Effector CD8-positive, alpha-beta T cell (primary cell): ENCODE data around the gene DGKI.

ENCODE experiments used
- DNase-seq: peaks from one replicate; lab custom pipeline; 2025; lab: John Stamatoyannopoulos, UW

DGKI gene

DNA sequence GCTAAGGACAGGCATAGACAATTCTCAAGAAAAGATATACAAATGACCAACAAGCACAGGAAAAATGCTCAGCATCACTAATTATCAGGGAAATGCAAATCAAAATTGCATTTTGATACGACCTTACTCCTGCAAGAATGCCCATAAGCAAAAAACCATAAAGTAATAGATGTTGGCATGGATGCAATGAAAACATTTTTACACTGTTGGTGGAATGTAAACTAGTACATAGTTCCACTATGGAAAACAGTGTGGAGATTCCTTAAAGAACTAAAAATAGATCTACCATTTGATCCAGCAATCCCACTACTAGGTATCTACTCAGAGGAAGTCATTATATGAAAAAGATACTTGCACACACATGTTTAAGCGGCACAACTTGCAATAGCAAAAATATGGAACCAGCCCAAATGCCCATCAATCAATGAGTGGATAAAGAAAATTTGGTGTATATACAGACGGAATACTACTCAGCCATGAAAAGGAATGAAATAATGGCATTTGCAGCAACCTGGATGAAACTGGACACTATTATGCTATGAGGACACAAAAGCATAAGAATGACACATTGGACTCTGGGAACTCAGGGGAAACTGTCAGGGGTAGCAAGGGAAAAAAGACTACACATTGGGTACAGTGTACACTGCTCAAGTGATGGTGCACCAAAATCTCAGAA lies 59.3 kb downstream of the DGKI start:
- DNase-seq = no peak

DNA sequence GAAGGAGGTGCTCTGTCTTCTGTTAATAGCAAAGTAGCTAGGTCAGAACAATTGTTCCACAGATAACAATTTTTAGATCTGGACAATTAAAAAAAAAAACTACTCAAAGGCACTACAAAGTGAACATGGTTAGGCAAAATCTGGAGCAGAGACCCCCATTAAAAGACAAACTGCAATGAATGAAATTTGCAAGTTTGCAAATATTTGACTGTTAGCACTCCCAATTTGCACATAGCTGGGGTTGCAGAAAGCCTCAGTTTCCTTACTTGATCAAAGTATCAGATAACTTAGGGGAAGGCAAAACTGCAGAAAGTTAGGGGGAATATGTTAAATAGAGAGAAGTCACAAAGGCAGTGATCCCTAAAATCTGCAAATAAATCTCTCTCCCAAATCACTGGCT lies 68.3 kb downstream of the DGKI start:
- no peak for DNase-seq

DNA sequence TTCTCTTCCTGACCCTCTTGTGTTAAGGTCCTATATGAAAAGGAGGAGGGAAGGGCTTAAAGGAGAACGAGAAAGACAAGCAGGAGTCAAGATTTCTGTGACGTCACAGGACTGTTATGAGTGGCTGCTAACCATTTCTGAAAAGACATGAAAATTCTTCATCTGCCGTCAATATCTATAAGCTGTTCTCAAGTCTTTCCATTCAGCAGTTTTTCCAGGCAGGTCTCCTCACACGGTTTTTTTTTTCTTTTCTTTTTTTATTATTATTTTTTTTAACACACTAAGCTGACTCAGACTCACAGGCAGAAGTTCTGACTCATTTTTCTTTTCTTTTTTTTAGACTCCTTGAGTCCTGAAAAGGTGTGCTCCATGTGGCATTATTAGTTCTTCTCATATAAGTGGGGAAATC lies 72.0 kb downstream of the DGKI start:
- no peak for DNase-seq

DNA sequence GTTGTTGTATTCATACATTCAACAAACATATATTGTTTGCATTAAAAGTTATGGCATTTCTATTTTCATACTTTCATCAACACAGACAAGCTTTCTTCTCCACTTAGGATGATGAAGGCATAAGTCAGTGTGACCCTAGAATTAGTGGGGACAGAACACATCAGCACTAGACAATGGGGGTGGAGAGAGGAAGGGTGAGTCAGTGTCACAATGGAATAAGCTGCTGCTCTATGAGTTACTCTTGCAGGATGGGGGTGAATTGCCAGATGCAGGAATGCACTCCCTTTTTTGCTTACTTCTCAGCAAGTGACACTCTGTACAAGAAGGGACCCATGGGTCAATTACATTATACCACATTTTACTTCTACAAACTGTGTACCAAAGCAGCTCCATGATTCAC lies 74.0 kb downstream of the DGKI start:
- no peak for DNase-seq

DNA sequence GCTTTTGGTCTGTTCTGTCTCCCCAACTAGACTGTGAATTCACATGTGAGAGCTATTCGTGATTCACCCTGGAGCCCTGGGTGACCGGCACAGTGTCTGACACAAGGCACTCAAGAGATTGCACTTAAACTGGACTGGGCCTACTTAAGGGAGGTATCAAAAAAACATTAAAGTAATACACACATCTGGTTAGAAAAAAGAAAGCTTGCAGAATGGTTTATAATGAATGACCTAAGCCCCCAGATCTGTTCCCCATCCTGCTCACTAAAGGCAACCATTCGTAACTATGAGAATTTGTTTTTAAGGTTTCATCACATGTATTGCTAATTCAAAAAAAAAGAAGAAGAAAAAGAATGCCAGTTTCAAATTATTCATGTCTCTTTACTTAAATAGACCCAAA lies 74.5 kb downstream of the DGKI start:
- DNase-seq = no peak

DNA sequence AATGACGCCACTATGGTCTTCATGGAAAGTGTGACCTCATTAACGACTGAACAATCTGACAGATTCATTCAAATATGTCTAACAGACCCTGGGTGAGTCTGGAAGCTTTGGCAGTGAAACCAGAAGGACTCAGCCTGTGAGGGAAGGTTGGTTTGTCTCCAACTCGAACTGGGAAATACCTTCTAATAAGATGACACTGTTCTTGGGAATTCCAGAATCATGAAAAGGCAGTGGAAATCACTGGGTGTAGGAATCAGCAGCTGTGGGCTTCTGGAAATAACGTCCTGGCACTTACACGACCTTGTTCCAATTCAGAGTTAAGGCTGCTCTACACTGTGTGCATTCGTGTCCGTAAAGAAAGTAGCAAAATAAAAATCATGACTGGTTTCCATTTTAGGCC lies 75.1 kb downstream of the DGKI start:
- DNase-seq = no peak

DNA sequence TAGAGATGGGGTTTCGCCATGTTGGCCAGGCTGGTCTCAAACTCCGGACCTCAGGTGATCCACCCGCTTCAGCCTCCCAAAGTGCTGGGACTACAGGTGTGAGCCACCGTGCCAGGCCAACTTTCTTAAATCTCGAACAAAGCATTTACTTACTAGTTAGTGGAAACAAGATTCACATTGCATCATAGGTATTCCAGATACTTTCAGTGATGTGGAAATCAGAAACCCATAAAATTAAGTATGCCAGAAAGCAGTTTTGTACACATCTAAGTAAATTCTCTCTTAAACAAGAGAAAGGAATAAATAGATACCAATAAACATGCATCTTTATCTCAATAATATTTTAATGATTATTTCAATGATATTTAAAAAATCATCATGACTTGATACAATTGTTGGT lies 75.5 kb downstream of the DGKI start:
- DNase-seq = no peak

DNA sequence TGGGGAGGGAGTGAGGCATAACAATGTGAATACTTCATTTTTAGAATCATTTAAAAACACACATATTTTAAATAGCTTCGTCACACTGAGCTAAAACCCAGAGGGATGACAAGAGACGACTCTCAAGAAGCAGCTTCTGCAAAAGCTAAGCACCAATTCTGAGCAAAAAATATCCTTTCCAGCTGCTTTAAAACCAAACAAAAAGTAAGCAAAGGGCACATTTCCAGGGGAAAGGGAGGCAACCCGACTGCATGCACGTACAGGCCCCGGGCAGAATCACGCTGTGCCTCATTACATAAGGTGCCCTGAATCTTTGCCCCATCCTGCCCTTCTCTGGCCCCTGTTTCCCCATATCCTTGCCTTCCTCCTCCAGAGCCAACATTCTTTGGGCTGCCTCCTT lies 78.4 kb downstream of the DGKI start:
- no peak for DNase-seq

DNA sequence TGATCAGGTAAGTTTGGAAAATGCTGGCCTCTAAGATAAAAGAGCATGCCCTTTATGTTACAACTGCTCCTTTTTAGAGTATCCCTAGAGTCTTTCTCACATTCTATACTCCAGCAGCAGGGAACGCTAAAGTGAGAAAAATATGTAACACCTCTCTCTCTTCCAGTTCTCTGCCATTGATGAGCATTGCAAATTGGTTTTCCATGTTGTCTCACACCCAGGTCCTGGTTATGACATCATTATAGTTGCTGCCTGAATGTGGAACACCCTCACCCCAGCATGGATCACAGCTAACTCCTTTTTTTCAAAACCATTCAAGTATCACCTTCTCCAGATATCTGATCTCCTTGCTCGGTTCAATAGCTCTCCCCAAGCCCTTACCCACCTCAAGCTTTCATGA lies 84.4 kb downstream of the DGKI start:
- no peak for DNase-seq

DNA sequence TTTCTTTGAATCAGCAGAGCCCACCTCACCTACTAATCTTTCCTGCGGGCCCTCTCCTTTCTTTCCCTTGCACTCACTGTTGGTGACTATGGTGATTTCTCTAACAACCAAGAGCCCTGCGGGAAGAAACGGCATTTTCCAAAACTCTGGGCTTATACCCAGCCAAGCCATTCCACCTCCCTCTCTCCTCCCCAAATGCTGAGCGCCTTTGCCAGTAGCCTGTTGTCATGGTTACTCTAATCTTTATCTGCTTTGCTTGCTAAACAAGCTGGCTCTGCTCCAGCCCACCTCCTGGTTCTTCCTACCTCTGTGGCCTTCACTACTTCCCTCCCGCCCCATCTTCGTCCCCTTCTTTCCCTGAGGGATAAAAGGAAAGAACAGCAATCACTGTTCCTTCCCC lies 86.7 kb downstream of the DGKI start:
- no peak for DNase-seq

DNA sequence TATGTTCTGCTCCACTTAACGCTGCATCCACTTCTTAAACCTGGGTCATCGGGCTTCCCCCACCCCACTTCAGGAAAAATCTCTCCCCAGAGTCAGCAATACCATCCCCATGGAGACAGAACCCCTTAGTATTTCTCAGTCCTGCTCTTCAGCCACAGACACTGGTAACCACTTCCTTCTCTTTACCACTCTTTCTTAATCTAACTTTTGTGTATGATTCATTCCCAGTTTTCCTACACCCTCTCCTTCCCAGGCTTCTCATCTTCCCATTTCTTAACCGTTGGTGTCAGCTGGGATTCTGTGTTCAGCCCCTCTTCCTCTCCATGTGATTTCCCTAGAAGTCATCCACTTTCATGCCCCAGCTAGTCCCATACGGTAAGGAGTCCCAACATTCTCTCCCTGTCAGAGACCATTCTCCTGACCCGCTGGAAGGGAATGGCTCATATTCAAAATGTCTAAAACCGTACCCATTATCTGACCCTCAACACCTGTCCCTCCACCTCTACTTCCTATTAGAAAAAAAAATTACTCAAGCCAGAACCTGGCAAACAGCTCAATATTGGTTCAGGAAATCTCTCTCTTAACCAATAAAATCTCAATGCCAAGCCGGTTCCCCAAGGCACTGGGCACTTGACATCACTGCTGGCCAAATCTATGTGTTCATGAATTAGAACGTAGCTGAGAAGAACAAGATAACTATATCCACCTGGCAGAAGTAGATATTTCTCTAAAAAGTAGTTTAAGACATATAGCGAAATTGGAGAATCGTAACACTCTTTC lies 89.4 kb downstream of the DGKI start:
- no peak for DNase-seq

DNA sequence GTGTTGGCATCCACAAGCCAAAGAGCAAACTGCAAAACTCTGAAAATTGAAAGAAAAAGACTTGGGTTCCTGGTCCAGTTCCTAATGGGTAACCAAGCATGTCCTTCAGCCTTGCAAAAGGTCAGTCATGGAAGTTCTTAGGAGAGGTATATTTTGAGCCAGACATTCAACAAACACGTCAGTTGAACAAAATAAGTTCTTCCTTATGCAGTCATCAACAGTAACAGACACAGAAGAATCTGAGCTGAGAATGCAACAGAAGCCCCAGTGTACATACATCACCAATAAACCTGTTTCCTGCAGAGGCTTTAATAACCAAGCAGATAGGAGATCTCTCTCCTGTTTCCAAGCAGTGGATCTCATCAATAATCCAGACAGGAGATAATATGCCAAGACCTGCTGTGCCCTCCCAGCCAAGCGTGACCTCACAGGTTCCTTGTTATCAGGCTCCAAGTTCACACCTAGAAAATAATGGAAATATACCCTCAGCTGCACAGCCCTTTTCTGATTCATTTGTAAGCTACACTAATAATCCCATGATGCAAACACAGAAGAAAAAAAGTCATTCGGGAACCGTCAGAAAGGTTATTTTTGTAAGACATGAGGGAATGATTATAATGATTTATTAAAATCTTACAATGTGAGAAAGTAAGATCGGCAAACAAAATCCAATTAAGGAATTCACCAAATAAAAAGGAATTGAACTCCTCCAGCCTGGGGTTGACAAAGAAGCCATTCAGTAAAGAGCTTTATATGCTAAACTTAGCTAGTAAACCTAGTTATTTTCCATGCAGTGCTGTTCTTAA lies 90.7 kb downstream of the DGKI start:
- DNase-seq = no peak

DNA sequence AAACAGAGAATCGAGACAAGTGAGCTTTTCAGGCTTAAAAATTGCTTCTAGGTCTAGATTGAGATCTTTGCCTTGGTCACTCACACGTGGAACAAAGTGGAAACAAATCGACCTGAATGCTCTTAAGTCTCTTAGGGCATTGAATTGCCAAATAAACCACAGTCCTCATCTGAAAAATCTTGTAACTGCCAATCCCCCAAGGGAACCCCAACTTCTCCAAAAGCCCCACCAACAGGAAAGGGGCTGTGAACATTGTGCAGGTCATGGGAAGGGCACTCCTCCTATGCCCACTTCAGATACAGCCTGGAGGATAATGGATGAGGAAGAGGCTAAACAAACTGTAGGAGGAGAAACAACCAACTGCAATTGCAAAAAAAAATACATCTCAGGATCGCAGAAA lies 91.3 kb downstream of the DGKI start:
- no peak for DNase-seq

DNA sequence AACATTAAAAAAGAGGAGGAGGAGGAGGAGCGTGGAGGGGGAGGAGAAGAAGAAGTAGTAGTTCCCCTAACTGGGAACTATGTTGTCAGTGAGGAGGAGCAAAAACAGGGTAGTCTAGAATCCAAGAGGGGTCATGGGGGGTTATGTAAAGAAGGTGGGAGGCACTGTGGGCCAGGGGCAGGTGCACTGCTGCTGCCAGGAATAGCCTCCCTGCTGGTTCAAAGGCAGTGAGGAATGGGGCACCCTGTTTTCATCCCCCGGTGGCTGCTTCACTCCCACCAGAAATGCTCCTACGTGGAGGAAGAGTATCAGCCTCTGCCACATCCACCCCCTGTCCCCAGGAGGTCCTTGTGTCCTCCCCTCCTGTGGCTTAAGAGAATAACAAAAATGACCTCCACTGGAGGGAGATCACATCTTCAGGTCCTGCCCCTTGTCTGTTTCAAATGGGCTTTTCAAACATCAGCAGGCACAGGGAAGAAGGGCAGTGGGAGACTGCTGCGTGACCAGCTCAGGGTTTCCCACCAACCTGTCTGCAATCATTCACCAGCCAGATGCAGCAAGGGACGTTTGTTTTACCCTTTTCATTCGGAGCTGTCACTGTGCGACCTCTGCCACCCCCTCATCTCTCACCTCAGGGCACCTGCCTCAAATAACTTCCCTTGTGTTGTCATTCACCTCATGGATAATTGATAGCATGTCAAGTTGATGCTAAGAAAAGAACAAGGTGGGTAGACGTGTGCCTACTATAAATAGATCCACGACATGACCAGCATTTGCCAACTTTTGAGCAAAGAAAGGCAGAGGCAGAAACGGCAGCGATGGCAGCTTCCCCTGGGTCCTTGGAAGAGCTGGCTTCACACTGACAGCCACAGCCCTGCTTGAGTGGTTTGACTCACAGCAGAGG lies 92.6 kb downstream of the DGKI start:
- DNase-seq = no peak

DNA sequence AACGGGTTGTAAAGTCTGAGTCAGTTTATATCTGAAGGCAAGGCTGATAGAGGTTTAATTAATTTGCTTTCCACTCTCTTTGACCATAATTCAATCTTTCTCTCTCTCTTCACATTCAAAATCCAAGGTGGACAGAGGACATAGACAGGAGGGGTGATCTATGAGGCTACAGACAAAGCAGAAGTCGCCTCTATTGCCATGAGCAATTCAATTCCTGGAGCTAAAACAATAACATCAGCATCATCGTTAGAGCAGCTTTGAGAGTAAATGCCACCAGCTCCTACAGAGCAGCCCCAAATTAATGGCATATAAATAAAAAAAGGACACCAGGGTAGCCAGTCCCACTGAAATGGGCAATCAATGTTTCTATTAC lies 93.2 kb downstream of the DGKI start:
- no peak for DNase-seq

DNA sequence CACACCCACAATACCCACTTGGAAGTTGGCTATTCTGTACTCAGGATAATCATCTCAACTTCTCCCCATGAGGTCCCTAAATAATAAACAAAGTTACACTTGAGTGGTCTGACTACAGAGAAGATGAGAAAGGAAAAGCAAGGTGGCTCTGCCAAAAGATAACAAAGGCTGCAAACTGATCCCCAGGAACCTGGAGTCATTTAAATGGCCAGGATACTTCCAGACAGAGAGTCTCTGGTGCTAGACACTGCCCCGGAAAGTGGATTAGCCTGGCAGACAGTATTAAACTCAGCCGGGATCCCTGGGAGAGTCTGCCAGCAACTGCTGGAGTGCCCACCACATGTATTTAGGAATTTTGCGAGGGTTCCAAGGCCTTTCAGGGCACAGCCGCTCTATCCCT lies 93.7 kb downstream of the DGKI start:
- no peak for DNase-seq

DNA sequence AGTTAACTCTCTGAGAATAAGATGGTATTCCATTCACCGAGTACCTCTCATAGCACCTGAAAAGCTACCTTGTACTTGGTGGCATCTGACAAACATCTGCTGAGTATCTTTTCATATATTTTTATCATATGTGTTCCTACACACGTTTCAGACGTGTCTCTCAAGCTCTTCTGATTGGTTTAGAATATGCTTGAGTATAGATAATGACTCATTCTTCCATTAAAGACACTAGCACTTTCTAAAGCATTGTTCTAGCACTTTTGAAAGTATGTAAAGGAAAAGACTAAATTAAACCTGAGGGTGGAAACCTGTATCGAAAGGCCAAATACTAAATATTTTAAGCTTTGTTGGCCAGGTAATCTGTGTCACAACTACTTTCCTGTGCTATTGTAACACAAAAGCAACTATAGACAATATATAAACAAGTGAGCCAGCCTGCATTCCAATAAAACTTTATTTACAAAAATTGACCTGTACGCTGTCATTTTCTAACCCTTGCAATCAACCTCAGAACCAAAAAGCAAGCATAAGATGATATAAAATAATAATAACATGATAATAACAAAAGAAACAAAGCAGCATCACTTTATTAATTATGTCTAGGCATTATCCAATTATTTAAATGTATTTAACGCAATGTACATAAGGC lies 95.3 kb downstream of the DGKI start:
- DNase-seq = no peak

DNA sequence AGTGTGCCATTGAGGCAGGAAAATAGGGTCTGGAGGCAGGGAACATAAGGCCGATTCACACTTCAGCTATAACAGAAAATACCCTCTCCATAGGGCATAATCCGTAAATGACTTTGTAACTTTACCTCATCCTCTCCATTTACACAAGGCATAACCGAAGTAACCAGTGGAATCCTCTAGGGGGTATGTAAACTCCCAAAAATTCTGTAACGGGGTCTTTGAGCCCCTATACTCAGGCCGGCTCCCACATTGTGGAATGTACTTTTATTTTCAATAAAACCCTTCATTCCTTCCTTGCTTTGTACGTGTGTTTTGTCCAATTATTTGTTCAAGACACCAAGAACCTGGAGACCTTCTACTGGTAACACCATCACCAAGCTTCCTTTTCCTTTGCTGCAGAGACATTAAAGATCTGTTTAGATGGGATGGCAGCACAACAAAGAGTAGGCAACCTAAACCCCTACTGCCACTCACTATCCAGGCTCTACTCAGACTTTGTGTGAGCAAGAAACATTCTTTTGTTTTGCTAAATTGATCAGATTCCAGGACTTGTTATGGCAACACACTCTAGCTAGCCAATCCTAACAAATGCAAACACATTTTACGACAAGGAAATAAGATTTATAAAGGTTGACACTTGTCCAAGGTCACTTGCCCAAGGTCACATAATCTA lies 99.3 kb downstream of the DGKI start:
- no peak for DNase-seq

DNA sequence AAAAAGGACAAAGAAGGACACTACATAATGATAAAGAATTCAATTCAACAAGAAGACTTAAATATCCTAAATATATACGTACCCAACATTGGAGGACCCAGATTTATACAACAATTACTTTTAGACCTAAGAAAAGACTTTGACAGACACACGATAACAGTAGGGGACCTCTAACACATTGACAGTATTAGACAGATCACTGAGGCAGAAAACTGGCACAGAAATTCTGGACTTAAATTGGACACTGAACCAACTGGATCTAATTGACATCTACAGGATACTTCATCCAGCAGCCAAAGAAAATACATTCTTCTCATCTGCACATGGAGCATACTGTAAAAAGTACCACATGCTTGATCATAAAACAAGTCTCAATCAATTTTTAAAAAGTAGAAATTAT lies 103.8 kb downstream of the DGKI start:
- no peak for DNase-seq

DNA sequence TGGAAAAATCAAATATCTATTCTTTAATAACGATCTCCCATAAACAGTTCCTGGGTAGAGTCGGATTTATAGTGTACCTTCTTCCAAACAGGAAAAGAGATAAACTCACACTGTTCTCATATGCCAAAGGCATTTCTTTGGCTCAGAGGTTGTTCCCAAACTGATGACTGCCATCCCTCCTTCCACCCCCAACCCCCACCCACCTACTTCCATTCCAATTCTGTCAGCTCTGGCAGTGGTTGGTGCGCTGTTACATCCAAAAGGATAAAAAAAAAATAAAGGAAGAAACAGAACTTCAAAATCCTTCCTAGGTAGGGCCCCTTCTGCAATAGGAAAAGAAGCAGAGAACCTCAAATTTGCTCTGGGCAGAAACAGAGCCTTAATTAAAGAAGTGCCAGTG lies 104.7 kb downstream of the DGKI start:
- no peak for DNase-seq

DNA sequence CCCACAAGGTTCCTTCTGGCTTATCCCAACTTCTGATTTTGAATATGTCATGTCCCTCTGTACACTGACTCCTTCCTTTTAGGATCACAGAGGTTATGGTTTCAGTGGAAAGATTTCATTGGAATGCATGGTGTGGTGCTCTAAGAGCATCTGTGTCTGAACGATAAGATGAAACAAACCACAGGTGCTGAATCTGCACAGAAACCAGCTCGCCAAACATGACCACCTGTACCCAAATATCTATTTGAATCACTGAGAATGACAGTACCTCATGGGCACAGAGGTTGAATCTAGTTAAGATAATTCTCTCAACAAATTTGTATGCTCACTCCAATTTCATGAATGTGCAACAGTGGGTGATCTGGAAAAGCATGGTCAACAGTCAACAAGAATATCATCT lies 105.3 kb downstream of the DGKI start:
- no peak for DNase-seq
